HG03439 (cell line): ENCODE results near the gene CACFD1.

Source experiments
- ATAC-seq: cut with Tn5 transposase; IDR thresholded peaks from one replicate; pipeline ENCODE4 v1.9.1; 2021; ENCODE audit warnings: mild to moderate bottlenecking, moderate library complexity; ENCODE audit not compliant: unreplicated experiment

Gene CACFD1

GRCh38 chr9:133515615-133516255 lies 56.0 kb downstream of the CACFD1 start:
- no peak for ATAC-seq

GRCh38 chr9:133516256-133516960 lies 56.6 kb downstream of the CACFD1 start:
- no peak for ATAC-seq

GRCh38 chr9:133516961-133517350 lies 57.2 kb downstream of the CACFD1 start:
- ATAC-seq = no peak

GRCh38 chr9:133517711-133518110 lies 57.9 kb downstream of the CACFD1 start:
- no peak for ATAC-seq

- ATAC-seq = no peak
Observed at GRCh38 chr9:133518200-133518599, 58.4 kb downstream of the CACFD1 start.

GRCh38 chr9:133518706-133519449 lies 59.1 kb downstream of the CACFD1 start:
- ATAC-seq = no peak

- no peak for ATAC-seq
Observed at GRCh38 chr9:133519693-133520092, 59.9 kb downstream of the CACFD1 start.

GRCh38 chr9:133520121-133520835 lies 60.5 kb downstream of the CACFD1 start:
- no peak for ATAC-seq
